ENCODE data around the gene MYO15A. TPM values are rescaled to one million over a fixed set of nuclear protein-coding genes. Genes with fewer than 3 reads are reported as not detected.

MYO15A gene
- total RNA-seq, 4 donors from 2014 or later = 0.33 to 0.98 (median 0.61) TPM

DNA sequence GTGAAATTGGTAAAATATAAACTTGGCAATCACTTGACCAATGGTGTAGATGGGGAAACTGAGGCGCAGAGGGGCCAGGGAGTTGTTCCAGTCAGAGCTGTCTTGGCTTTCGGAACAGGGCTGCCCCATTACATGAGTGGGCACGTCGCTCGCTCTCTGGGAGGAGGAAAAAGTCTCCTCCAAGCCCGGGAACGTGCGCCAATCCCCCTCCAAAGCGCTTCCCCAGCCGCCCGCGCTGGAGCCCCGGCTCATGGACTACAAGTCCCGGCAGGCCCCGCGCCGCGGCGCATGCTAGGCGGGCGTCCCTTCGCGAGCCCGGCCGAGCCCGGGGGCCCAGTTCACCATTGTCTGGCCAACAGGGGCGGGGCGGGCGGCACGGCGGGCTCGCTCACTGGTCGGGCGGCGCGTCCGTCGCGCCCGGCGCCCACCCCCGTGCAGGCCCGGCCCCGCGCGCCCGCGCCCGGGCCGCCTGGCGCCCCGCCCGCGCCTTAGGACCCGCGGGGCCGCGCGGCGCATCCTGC is 116.6 kb downstream of the MYO15A start, which contains the start of gene LLGL1:
Gene LLGL1, plus strand, starts transcription at position 515 of the 521 bp plus-strand sequence. CDS start 48 bp downstream, outside the sequence.
- peak within 1 kb of the TSS; percentile 65 to 79 (median 73) for H3K27ac ChIP-seq (replicated peaks in 1 of 4)
- intact Hi-C loops (cut with DNase I) = no loop called here
- H3K4me3 ChIP-seq = peak within 1 kb of the TSS; percentile 66 to 89 (median 72)
- H3K4me1 ChIP-seq = peaks cover 14 to 55% (median 27%) of the 10 kb centered on the region in 4 donors
- H3K36me3 ChIP-seq = no peaks in the 10 kb centered on the region
- WGBS = 1% methylated on average over 40 of the region's 60 CpGs
- peak; percentile 98 for DNase-seq (ENCODE audit: extremely low spot score)
- peak; percentile 50 to 72 for TF ChIP-seq POLR2AphosphoS5 (IDR thresholded peaks at IDR 0.05)
- TF ChIP-seq, protein P1, sequence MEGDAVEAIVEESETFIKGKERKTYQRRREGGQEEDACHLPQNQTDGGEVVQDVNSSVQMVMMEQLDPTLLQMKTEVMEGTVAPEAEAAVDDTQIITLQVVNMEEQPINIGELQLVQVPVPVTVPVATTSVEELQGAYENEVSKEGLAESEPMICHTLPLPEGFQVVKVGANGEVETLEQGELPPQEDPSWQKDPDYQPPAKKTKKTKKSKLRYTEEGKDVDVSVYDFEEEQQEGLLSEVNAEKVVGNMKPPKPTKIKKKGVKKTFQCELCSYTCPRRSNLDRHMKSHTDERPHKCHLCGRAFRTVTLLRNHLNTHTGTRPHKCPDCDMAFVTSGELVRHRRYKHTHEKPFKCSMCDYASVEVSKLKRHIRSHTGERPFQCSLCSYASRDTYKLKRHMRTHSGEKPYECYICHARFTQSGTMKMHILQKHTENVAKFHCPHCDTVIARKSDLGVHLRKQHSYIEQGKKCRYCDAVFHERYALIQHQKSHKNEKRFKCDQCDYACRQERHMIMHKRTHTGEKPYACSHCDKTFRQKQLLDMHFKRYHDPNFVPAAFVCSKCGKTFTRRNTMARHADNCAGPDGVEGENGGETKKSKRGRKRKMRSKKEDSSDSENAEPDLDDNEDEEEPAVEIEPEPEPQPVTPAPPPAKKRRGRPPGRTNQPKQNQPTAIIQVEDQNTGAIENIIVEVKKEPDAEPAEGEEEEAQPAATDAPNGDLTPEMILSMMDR (IDR thresholded peaks at IDR 0.05) = no peak
- no peaks in the 10 kb centered on the region for H3K27me3 ChIP-seq
- H3K9me3 ChIP-seq = no peaks in the 10 kb centered on the region

DNA sequence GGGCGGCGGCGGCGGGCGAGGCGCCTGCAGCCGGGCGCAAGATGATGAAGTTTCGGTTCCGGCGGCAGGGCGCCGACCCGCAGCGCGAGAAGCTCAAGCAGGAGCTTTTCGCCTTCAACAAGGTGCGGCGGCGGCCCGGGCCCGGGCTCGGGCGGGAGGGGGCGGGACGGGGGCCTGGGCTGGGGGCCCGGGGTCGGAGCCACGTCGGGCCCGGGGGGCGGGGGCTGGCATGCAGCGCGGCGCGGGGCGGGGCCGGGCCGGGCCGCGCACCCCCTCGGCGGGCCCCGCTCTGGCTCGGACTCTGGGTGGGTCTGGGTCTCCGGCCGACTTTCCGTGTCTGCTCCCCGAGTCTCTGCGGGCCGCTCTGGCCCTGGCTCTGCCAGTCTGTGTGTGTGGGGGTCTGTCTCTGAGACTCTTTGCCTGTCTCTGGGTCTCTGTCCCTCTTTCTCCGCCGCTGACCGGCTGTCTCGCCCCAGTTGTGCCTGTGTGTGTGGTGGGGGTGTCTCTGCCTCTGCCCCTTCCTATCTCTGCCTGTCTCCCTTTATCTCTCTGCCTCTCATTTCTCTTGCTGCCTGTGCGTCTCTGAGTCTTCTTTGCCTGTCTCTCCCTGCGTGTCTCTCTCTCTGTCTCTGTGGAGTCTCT is 117.2 kb downstream of the MYO15A start:
- intact Hi-C loops (cut with DNase I) = no loop called here

DNA sequence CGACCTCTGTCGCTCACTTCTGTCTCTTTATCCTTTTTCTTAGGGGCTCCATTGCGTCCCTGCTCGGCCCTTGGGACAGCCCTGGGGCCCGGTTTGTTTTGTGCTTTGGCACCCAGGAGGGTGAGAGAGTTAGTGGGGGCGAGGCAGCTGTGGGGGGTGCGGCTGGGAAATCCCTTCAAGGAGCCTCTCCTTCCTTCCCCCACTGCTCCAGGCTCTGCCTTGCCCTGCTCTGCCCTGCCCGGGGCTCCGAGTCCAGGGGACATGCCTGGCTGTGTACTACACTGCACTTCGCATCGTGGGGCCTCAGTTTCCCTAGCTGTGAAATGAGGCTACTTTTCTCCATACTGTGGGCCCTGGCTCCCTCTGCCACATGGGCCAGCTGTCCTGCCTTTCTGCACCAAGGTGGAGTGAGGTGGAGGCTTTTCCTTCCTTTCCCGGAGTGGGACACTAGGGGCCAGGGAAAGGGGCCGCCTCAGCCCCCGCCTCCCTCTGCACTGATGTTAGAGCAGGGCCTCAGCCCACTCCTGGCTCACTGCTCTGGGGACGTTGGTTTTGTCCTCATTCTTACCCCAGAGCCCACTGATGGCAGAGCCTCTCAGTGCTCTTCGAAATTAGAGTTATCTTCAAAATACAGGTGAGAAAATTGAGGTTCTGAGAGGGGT is 117.9 kb downstream of the MYO15A start:
- no peaks in the 10 kb centered on the region for H3K36me3 ChIP-seq
- peaks cover 14 to 65% (median 27%) of the 10 kb centered on the region in 4 donors for H3K4me1 ChIP-seq
- intact Hi-C loops (cut with DNase I) = no loop called here
- H3K27me3 ChIP-seq = no peaks in the 10 kb centered on the region
- peak overlapping the region; percentile 65 to 79 (median 67) for H3K27ac ChIP-seq (replicated peaks in 1 of 4)
- peak overlapping the region; percentile 66 to 89 (median 72) for H3K4me3 ChIP-seq
- TF ChIP-seq POLR2AphosphoS5 (IDR thresholded peaks at IDR 0.05) (no peak), EP300 (IDR thresholded peaks at IDR 0.05) (no peak), POLR2A (IDR thresholded peaks at IDR 0.05; ENCODE audit: low read depth) (no peak)
- TF ChIP-seq, protein P1 (IDR thresholded peaks at IDR 0.05) = no peak
- H3K9me3 ChIP-seq = no peaks in the 10 kb centered on the region
- DNase-seq (ENCODE audit: extremely low spot score) = no peak
- 28% methylated on average over 16 of the region's 16 CpGs for WGBS

More for the DNA sequence above, 117.2 kb downstream of the MYO15A start:
- DNase-seq (ENCODE audit: extremely low spot score) = no peak
- H3K4me3 ChIP-seq = peak overlapping the region; percentile 66 to 89 (median 72)
- no peaks in the 10 kb centered on the region for H3K9me3 ChIP-seq
- H3K27ac ChIP-seq (replicated peaks in 1 of 4) = peak overlapping the region; percentile 65 to 79 (median 67)
- H3K36me3 ChIP-seq = no peaks in the 10 kb centered on the region
- TF ChIP-seq, protein P1 (IDR thresholded peaks at IDR 0.05) = no peak
- no peak for TF ChIP-seq POLR2AphosphoS5 (IDR thresholded peaks at IDR 0.05)
- TF ChIP-seq POLR2A (IDR thresholded peaks at IDR 0.05; ENCODE audit: low read depth) = no peak
- no peak for TF ChIP-seq EP300 (IDR thresholded peaks at IDR 0.05)
- under 1% methylated on average over 21 of the region's 57 CpGs for WGBS
- H3K4me1 ChIP-seq = peaks cover 14 to 60% (median 27%) of the 10 kb centered on the region in 4 donors
- H3K27me3 ChIP-seq = no peaks in the 10 kb centered on the region

DNA sequence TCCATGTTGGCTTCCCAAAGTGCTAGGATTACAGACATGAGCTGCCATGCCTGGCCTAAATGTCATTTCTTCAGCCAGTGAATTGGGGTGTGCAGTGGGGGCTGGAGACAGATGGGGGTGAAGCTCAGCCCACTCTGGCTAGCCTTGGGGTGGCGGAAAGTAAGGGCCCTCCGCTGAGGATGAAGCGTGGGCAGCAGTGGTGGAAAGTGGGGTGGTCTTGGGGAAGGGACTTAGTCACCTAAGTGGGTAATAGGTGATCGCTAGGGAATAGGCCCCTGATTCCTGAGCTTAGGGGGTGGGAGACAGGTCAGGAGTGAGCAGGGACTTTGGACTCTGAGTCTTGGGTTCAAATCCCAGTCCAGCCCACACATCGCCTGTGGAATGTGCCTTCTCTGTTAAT is 119.1 kb downstream of the MYO15A start:
- peaks cover 0 to 6% (median 3%) of the 10 kb centered on the region in 4 donors for H3K36me3 ChIP-seq
- intact Hi-C loops (cut with DNase I) = no loop called here
- no peaks in the 10 kb centered on the region for H3K27me3 ChIP-seq
- H3K27ac ChIP-seq (replicated peaks in 1 of 4) = no peak overlapping the region
- TF ChIP-seq POLR2A (IDR thresholded peaks at IDR 0.05; ENCODE audit: low read depth) (no peak), EP300 (IDR thresholded peaks at IDR 0.05) (no peak), POLR2AphosphoS5 (IDR thresholded peaks at IDR 0.05) (no peak)
- TF ChIP-seq, protein P1 (IDR thresholded peaks at IDR 0.05) = no peak
- no peaks in the 10 kb centered on the region for H3K9me3 ChIP-seq
- no peak overlapping the region for H3K4me3 ChIP-seq
- WGBS = 92% methylated on average over 5 of the region's 5 CpGs
- DNase-seq (ENCODE audit: extremely low spot score) = no peak
- peaks cover 14 to 65% (median 27%) of the 10 kb centered on the region in 4 donors for H3K4me1 ChIP-seq

Measured in esophagus muscularis mucosa (tissue), 4 donors.